RWPE1 (cell line): ENCODE measurements around the gene NAV3.

Source experiments
- CTCF ChIA-PET: fragments of 350-600 bp; sonication (Branson Sonifier 250); formaldehyde crosslinking; extraction: SDS; loops from one replicate; lab custom pipeline; 2021; lab: Yijun Ruan, JAX
- POLR2A ChIA-PET: fragments of 400-600 bp; formaldehyde crosslinking; extraction: SDS; loops from one replicate; lab custom pipeline; 2020; ENCODE audit warnings: antibody characterized with exemption; ENCODE audit not compliant: low non-redundant PET; lab: Yijun Ruan, JAX
- DNase-seq: peaks from one replicate; pipeline ENCODE4 v3.0.0; 2012; ENCODE audit warnings: low spot score
- H3K27ac ChIP-seq: fragments of 450-650 bp; 2 replicates; pipeline ENCODE4 v1.5.1; 2017
- TF ChIP-seq, protein P1 (sequence below): fragments of 450-650 bp; conservative IDR thresholded peaks from 2 replicates; pipeline ENCODE4 v1.5.1; 2017; ENCODE audit warnings: low read depth, mild to moderate bottlenecking

Gene NAV3

DNA sequence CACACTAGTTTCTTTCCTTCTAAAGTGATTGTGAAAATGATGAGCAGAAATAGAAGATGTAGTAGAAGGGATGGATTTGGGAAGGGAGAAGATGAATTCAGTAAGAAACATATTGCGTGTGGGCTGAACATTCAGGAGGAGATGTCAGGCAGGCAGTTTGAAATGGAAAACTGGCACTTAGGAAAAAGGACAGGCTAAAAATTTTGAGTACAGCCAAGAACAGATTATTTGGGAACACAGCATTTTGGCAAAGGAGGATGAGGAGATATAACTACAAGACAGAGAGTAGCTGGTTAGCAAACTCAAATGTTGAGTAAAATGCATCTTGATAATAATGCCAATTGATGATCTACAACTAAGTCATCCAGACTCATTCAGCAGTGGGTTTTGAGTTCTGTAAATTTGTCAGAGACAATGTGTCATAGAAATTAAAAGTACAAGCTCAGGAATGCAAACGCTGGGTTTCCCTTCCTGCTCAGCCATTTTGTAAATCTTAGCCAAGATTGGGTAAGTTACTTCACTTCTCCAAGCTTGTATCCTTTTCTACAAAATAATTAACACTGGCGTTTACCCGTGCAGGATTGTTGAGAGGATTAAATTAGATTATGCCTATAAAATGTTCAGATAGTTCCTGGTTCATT lies 255.0 kb downstream of the NAV3 start:
- CTCF ChIA-PET: interaction anchor here (0.7 kb wide), 1 partner anchor 1264 kb away, joined by 3 read pairs; no protein-coding TSS in a partner anchor
- TF ChIP-seq, protein P1, sequence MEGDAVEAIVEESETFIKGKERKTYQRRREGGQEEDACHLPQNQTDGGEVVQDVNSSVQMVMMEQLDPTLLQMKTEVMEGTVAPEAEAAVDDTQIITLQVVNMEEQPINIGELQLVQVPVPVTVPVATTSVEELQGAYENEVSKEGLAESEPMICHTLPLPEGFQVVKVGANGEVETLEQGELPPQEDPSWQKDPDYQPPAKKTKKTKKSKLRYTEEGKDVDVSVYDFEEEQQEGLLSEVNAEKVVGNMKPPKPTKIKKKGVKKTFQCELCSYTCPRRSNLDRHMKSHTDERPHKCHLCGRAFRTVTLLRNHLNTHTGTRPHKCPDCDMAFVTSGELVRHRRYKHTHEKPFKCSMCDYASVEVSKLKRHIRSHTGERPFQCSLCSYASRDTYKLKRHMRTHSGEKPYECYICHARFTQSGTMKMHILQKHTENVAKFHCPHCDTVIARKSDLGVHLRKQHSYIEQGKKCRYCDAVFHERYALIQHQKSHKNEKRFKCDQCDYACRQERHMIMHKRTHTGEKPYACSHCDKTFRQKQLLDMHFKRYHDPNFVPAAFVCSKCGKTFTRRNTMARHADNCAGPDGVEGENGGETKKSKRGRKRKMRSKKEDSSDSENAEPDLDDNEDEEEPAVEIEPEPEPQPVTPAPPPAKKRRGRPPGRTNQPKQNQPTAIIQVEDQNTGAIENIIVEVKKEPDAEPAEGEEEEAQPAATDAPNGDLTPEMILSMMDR: no peak
- POLR2A ChIA-PET: no interaction called here
- no peak overlapping the region for H3K27ac ChIP-seq
- no peak for DNase-seq

DNA sequence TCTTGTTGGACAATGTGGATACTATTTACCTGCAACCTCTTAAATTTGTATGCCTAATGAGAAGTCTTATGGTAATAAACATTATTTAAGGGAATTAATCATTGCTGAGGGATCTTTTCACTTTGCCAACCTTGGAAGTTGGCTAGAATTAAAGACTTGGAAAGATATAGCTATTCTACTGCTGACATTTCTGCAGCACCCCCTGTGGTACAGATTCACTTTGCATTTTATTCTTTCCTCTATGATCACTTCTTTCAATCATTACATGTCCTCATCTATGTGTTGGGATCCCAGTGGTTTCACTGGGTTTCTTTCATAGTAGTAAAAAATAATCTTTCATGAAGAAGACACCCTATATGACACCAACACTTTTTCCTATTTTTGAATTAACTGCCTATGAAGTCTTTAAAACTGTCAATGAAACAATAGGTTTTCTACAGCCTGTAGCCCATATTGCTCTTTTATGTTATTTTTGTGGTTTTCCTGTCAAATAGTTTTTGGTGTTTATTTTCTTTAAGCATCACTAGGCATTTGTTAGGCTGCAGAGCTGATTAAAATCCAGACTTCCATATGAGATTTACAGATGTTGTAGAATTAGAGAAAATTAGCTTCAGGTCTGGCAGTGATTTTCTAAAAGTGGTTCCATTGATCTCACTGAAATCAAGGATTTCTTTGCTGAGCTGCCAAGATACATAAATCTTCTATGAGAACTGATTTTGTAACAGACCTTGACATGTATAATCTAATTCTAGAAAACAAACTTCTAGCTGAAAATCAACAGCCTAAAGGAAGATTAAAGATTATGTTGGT lies 256.1 kb downstream of the NAV3 start:
- TF ChIP-seq, protein P1: no peak
- POLR2A ChIA-PET: no interaction called here
- no peak overlapping the region for H3K27ac ChIP-seq
- CTCF ChIA-PET: interaction anchor here (0.7 kb wide), 1 partner anchor 213 kb away, joined by 3 read pairs; no protein-coding TSS in a partner anchor
- no peak for DNase-seq

DNA sequence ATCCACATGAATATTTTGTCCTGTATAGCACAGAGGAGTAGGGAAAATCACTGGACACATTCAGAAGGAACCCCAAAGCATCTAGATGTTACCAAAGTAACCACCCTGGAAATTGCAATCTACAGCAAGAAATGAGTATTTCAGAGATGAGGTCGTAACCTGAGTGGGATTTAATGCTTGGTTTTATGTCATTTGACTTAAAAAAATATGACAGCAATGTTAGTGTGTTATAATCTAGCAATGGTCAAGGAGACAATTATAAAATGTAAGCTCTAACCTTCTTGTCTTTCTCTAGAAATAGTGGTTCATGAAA lies 256.6 kb downstream of the NAV3 start:
- H3K27ac ChIP-seq: no peak overlapping the region
- TF ChIP-seq, protein P1: no peak
- DNase-seq: no peak
- CTCF ChIA-PET: interaction anchor here (0.7 kb wide), 1 partner anchor 213 kb away, joined by 3 read pairs; no protein-coding TSS in a partner anchor
- POLR2A ChIA-PET: no interaction called here

DNA sequence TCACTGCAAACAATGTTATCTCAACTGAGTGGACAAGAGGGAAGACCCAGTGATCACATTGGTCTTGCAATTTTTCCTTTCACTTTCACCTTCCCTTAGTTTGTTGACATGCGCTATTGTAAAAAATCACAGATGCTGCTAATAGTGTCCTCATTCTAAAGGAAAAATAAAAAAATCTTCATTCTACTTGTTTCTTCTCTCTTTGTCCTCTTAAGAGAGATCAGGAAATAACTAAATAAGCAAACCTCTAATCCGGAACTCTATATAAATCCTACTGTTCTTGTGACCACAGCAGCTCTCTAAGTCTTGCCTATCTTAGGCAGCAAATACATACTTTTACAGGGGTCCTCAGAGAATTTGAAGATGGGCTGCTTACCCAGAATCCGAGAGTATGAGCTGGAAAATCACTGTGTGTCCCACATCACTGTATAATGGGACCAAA lies 257.7 kb downstream of the NAV3 start:
- TF ChIP-seq, protein P1: no peak
- H3K27ac ChIP-seq: no peak overlapping the region
- POLR2A ChIA-PET: no interaction called here
- CTCF ChIA-PET: no interaction called here
- DNase-seq: no peak

DNA sequence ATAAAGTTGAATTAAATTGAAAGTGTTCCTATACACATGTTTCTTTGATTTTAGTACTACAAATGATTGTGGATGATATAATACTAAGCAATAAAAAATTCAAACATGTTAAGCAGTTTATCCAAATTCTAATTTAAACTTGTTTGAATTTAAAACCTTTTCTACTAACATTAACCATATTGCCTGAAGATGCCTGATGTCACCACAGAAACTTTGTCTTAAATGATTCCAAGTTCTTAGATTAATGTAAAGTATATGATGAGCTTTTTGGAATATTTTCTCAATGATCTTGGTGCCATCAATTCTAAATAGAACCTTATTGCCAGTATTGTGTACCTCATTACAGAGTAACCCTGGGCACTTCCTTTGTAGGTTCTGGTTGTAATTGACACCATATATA lies 259.6 kb downstream of the NAV3 start:
- TF ChIP-seq, protein P1: no peak
- CTCF ChIA-PET: no interaction called here
- POLR2A ChIA-PET: no interaction called here
- H3K27ac ChIP-seq: no peak overlapping the region
- DNase-seq: no peak

DNA sequence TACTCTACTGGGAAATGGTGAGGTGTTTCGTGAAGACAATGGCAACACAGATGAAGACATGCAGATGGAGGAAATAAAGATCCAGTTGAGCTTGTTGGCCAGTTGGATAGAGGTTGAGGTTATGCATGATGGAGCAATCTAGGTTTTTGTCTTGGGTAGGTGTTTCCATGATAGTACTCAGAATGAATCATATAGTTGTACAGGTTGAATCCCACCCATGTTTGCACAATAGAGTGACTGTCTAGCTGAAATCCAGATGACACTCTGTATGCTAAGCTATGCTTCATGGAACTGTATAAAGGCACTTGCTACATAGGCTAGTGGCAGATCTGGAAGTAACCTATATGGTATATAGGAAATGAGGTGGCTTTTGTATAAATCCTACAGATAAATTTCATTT lies 264.9 kb downstream of the NAV3 start:
- TF ChIP-seq, protein P1: no peak
- DNase-seq: no peak
- no peak overlapping the region for H3K27ac ChIP-seq
- ChIA-PET CTCF (no interaction called here), POLR2A (no interaction called here)
